HUES6 (cell line): ENCODE data around the gene GPR25.

Experiments
- H3K27ac ChIP-seq: 2 replicates; pipeline ENCODE4 v1.7.0; 2013; ENCODE audit warnings: low read depth, mild to moderate bottlenecking, low read length, inconsistent platforms
- H3K27me3 ChIP-seq: 2 replicates; pipeline ENCODE4 v1.6.1; 2013; ENCODE audit warnings: low read length; ENCODE audit not compliant: control insufficient read depth, insufficient read depth
- H3K36me3 ChIP-seq: 2 replicates; pipeline ENCODE4 v1.6.1; 2013; ENCODE audit warnings: low read length; ENCODE audit not compliant: control insufficient read depth, insufficient read depth
- H3K4me1 ChIP-seq: 2 replicates; pipeline ENCODE4 v1.6.1; 2013; ENCODE audit warnings: low read length; ENCODE audit not compliant: control insufficient read depth, insufficient read depth
- H3K4me3 ChIP-seq: 2 replicates; pipeline ENCODE4 v1.5.1; 2013; ENCODE audit warnings: low read depth, low read length
- H3K9ac ChIP-seq: one replicate; pipeline ENCODE4 v1.6.1; 2013; ENCODE audit warnings: mild to moderate bottlenecking, low read length
- H3K9me3 ChIP-seq: 2 replicates; pipeline ENCODE4 v1.6.1; 2013; ENCODE audit warnings: low read depth, low read length; ENCODE audit not compliant: control insufficient read depth, insufficient read depth

Gene GPR25

GRCh38 chr1:200873671-200874397, 1.1 kb downstream of the GPR25 start:
- H3K9me3 ChIP-seq, result no peaks in the 10 kb centered on the region
- H3K4me1 ChIP-seq, result peaks cover 5% of the 10 kb centered on the region; the same call in 1 of the 2 replicates
- H3K27me3 ChIP-seq, result no peaks in the 10 kb centered on the region; the same call in 1 of the 2 replicates
- no peak overlapping the region for H3K4me3 ChIP-seq
- no peak overlapping the region for H3K27ac ChIP-seq
- no peaks in the 10 kb centered on the region for H3K36me3 ChIP-seq
- H3K9ac ChIP-seq, result no peak overlapping the region

GRCh38 chr1:200874694-200875093, 1.9 kb downstream of the GPR25 start:
- no peak overlapping the region for H3K27ac ChIP-seq
- no peak overlapping the region for H3K4me3 ChIP-seq
- no peaks in the 10 kb centered on the region for H3K36me3 ChIP-seq
- H3K9me3 ChIP-seq, result no peaks in the 10 kb centered on the region
- H3K27me3 ChIP-seq, result no peaks in the 10 kb centered on the region; the same call in 1 of the 2 replicates
- no peak overlapping the region for H3K9ac ChIP-seq
- H3K4me1 ChIP-seq, result peaks cover 5% of the 10 kb centered on the region; the same call in 1 of the 2 replicates

- Histone ChIP-seq H3K4me1 (peaks cover 5% of the 10 kb centered on the region; the same call in 1 of the 2 replicates), H3K36me3 (no peaks in the 10 kb centered on the region), H3K27ac (no peak overlapping the region), H3K9ac (no peak overlapping the region), H3K4me3 (no peak overlapping the region), H3K9me3 (no peaks in the 10 kb centered on the region), H3K27me3 (no peaks in the 10 kb centered on the region; the same call in 1 of the 2 replicates)
Observed at GRCh38 chr1:200875416-200875815, 2.6 kb downstream of the GPR25 start.

- Histone ChIP-seq H3K27me3 (no peaks in the 10 kb centered on the region; the same call in 1 of the 2 replicates), H3K4me1 (peaks cover 5% of the 10 kb centered on the region; the same call in 1 of the 2 replicates), H3K36me3 (no peaks in the 10 kb centered on the region), H3K9me3 (no peaks in the 10 kb centered on the region), H3K27ac (no peak overlapping the region), H3K9ac (no peak overlapping the region), H3K4me3 (no peak overlapping the region)
Observed at GRCh38 chr1:200877010-200877409, 4.2 kb downstream of the GPR25 start.

GRCh38 chr1:200877839-200878551, 5.2 kb downstream of the GPR25 start:
- Histone ChIP-seq H3K4me1 (peaks cover 5% of the 10 kb centered on the region), H3K4me3 (no peak overlapping the region), H3K27ac (no peak overlapping the region), H3K36me3 (no peaks in the 10 kb centered on the region), H3K9ac (no peak overlapping the region), H3K9me3 (no peaks in the 10 kb centered on the region), H3K27me3 (no peaks in the 10 kb centered on the region; the same call in 1 of the 2 replicates)

GRCh38 chr1:200880212-200880611, 7.4 kb downstream of the GPR25 start:
- Histone ChIP-seq H3K4me1 (peaks cover 9% of the 10 kb centered on the region), H3K9ac (no peak overlapping the region)

GRCh38 chr1:200883118-200883517, 10.3 kb downstream of the GPR25 start:
- no peak overlapping the region for H3K9ac ChIP-seq
- H3K9me3 ChIP-seq, result no peaks in the 10 kb centered on the region
- H3K36me3 ChIP-seq, result no peaks in the 10 kb centered on the region
- no peak overlapping the region for H3K27ac ChIP-seq
- no peaks in the 10 kb centered on the region for H3K27me3 ChIP-seq
- H3K4me1 ChIP-seq, result peaks cover 17% of the 10 kb centered on the region
- no peak overlapping the region for H3K4me3 ChIP-seq

More at GRCh38 chr1:200880212-200880611, 7.4 kb downstream of the GPR25 start:
- Histone ChIP-seq H3K4me3 (no peak overlapping the region), H3K27me3 (no peaks in the 10 kb centered on the region), H3K27ac (no peak overlapping the region), H3K36me3 (no peaks in the 10 kb centered on the region), H3K9me3 (no peaks in the 10 kb centered on the region)

- no peak overlapping the region for H3K4me3 ChIP-seq
- H3K9me3 ChIP-seq, result no peaks in the 10 kb centered on the region
- H3K9ac ChIP-seq, result no peak overlapping the region
- H3K4me1 ChIP-seq, result peaks cover 29% of the 10 kb centered on the region
- H3K27ac ChIP-seq, result no peak overlapping the region
- no peaks in the 10 kb centered on the region for H3K27me3 ChIP-seq
- H3K36me3 ChIP-seq, result no peaks in the 10 kb centered on the region
Observed at GRCh38 chr1:200885623-200886402, 13.0 kb downstream of the GPR25 start.

- Histone ChIP-seq H3K4me1 (peaks cover 29% of the 10 kb centered on the region), H3K27me3 (no peaks in the 10 kb centered on the region), H3K9me3 (no peaks in the 10 kb centered on the region), H3K4me3 (no peak overlapping the region), H3K9ac (no peak overlapping the region), H3K27ac (no peak overlapping the region), H3K36me3 (no peaks in the 10 kb centered on the region)
Observed at GRCh38 chr1:200886594-200886993, 13.8 kb downstream of the GPR25 start.

- H3K27ac ChIP-seq, result no peak overlapping the region
Observed at GRCh38 chr1:200887036-200887435, 14.3 kb downstream of the GPR25 start.

More at GRCh38 chr1:200887036-200887435, 14.3 kb downstream of the GPR25 start:
- Histone ChIP-seq H3K36me3 (no peaks in the 10 kb centered on the region), H3K9me3 (no peaks in the 10 kb centered on the region), H3K27me3 (no peaks in the 10 kb centered on the region), H3K9ac (no peak overlapping the region), H3K4me1 (peaks cover 29% of the 10 kb centered on the region), H3K4me3 (no peak overlapping the region)
